8988T (cell line): Measurements from ENCODE around the gene CCDC18.
"Not testable (repeated sequence)": the region's sequence is repeated elsewhere in the genome, so short reads cannot be mapped to it uniquely, and the experiment has no call there.

ENCODE experiments used
- DNase-seq: peaks from one replicate; pipeline ENCODE4 v3.0.0; 2011

The CCDC18 gene

DNA sequence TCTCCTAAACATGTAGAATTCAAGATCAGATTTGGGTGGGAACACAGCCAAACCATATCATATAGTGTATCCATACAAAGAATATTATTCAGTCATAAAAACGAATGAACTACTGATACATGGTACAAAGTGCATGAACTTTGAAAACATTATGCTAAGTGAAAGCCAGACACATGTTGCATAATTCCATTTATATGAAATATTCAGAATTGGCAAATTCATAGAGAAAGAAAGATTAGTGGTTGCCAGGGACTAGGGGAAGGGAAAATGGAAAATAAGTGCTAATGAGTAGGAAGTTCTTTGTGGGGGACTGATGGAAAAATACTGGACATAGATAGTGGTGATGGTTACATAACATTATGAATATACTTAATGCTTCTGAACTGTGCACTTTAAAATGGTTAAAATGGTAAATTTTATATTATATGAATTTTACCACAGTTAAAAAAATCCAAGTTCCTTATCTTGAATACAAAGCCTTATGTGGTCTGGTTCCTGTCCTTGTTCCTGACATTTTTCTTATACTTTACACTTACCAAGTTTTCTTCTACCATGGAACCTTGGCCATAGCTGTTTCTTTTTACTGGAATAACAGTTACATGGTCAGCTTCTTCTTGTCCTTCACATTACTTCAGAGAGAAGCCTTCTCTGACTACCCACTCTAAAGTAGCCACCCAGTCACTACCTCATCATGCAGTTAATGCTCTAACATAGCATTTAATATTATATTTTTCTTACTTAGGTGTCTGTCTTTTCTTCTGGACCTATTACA is 64.0 kb downstream of the CCDC18 start:
- DNase-seq = no peak

DNA sequence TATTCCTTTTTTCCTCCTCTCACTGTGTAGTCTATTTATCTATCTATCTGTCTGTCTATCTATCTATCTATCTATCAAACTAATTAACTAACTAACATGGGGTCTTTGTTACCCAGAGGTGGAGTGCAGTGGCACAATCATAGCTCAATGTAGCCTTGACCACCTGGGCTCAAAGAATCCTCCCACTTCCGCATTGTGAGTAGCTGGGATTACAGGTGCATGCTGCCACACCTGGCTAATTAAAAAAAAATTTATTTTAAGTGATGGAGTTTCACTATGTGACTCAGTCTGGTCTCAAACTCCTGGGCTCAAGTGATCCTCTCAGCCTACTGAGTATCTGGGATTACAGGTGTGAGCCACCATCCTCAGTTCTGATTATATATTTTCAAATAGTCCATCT is 71.4 kb downstream of the CCDC18 start:
- DNase-seq = no peak

GRCh38 chr1:93252598-93252997 is 72.1 kb downstream of the CCDC18 start:
- DNase-seq = no peak

GRCh38 chr1:93253516-93253915 is 73.0 kb downstream of the CCDC18 start:
- no peak for DNase-seq

DNA sequence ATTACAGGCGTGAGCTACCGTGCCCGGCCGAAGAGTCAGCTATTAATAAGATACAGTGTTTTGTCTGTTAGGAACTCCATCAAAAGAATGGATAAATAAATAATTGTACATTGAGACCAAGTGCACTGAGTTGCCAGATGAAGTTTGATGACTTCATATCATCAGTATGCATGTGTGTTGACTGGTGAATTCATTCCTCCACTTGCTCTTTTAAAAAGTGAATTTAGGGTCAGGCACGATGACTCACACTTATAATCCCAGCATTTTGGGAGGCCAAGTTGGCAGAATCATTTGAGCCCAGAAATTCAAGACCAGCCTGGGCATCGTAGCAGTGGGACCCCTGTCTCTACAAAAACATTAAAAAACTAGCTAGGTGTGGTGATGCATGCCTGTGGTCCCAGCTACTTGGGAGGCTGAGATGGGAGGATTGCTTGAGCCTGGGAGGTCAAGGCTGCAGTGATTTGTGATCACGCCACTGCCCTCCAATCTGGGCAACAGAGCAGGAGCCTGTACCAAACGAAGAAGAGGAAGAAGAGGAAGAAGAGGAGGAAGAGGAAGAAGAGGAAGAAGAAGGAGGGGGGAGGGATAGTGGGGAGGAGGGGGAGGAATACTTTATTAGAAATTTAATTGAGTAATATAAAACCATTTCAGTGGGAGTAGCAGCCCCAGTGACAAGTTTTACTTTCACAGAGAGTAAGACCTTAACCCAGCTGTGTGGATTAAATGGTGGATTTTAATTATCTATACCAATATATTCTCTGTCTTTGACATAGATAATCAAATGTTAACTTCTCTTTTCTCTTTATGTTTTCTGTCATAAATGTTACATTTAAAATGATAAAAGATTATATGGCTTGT is 74.9 kb downstream of the CCDC18 start:
- DNase-seq = no peak

DNA sequence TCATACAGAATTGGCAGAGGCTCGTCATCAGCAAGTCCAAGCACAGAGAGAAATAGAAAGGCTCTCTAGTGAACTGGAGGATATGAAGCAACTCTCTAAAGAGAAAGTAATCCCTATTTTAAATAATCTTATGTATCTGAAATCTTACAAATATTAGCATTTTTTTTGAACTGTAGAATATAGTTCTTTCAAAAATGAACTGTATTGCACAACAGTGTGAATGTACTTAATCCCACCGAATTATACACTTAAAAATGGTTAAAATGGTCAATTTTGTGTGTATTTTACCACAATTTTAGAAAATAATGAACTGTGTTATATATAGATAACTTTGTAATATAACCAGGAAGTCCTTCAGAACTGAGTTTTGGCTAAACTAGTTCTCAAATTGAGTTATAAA is 75.9 kb downstream of the CCDC18 start:
- DNase-seq = no peak

DNA sequence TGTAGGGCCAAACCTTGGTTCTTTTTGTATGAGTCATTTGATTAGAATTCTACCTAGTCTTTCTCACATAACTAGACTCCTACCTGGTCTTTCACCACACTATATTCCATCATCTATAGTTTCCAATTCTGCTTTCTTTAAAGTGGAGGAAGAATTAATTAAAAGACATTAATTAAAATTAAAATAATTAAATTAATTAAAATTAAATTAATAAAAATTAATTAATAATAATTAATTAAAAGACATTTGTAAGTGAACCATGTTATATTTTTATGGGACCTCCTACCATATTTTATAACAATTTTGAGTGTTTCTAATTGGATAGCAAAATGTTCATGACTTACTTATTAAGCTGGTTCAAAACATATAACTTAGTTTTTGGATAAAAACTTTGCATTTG is 77.4 kb downstream of the CCDC18 start:
- no peak for DNase-seq

DNA sequence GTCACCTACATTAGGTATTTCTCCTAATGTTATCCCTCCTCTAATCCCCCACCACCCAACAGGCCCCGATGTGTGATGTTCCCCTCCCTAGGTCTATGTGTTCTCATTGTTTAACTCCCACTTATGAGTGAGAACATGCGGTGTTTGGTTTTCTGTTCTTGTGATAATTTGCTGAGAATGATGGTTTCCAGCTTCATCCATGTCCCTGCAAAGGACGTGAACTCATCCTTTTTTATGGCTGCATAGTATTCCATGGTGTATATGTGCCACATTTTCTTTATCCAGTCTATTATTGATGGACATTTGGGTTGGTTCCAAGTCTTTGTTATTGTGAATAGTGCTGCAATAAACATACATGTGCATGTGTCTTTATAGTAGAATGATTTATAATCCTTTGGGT is 80.2 kb downstream of the CCDC18 start:
- DNase-seq = not testable (repeated sequence)

- DNase-seq = no peak
Observed at GRCh38 chr1:93262645-93263044, 82.1 kb downstream of the CCDC18 start.

GRCh38 chr1:93268888-93269287 is 88.4 kb downstream of the CCDC18 start:
- DNase-seq = not testable (repeated sequence)

GRCh38 chr1:93275262-93275633 is 94.7 kb downstream of the CCDC18 start:
- not testable (repeated sequence) for DNase-seq

- DNase-seq = no peak
Observed at GRCh38 chr1:93275634-93276295, 95.2 kb downstream of the CCDC18 start.

- DNase-seq = not testable (repeated sequence)
Observed at GRCh38 chr1:93277530-93277929, 97.0 kb downstream of the CCDC18 start.

GRCh38 chr1:93283496-93283895 is 103.0 kb downstream of the CCDC18 start:
- DNase-seq = no peak

- no peak for DNase-seq
Observed at GRCh38 chr1:93288558-93288957, 108.0 kb downstream of the CCDC18 start.

DNA sequence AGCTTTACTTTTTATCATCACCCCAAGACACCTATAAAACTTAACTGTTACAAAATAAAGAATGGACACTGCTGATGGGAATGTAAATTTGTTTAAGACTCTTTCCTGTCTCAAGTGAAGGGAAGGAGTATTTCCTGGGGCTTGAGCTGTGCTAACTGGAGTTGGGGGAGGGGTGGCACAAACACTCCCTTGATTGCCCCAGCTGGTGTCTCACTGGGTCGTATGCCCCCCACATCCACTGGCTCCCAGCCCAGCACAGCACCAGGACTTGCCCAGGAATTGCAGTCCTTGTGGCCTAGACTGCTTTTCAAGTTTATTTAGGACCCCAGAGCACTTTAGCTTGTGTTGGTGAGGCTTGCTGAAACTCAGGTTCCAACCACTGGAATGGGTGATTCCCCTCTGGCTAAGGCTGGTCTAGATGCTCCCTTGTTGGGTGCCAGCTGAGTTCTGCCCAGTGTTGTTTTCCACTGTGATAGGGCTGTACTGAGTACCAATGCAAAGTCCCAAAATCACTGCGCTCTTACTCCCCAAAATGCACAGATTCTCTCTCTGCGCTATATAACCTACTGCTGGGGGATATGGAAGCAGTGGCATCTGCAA is 116.1 kb downstream of the CCDC18 start:
- DNase-seq = no peak

DNA sequence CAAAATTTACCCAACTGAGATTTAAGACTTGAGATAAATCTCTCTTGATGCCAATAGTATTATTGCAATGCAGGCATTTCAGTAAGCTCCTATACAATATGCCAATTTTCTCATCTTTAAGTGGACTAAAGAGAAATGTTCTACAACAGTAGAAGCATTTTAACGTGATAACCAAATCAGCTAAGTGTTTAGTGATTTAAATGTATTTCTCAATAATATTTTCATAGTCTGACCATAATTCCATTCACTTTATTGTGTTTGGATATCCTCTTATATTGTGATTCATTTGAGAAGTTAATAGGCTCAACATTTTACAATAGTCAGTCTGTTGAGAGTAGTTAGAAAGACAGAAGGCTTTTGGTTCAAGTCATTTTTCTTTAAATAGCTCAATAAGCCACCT is 120.6 kb downstream of the CCDC18 start:
- DNase-seq = no peak

- DNase-seq = no peak
Observed at GRCh38 chr1:93302078-93302477, 121.6 kb downstream of the CCDC18 start.

GRCh38 chr1:93304716-93305138 is 124.2 kb downstream of the CCDC18 start:
- DNase-seq = no peak

DNA sequence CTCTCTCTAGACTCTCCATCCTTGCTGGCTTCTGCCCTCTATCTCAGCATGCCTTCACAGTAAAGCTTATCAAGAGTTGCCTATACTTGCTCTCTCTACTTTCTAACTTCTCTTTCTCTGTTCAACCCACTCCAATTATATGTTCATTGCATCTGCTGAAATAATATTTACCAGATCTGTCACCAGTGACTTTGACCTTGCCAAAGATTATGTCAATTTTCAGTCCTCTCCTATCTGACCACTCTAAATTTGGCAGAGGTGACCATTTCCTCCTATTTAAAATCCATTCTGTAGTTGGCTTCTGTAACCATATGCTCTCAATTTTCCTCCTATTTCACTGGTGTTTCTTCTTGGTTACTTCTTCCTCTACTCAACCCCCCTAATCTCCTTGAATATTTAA is 126.4 kb downstream of the CCDC18 start:
- no peak for DNase-seq

DNA sequence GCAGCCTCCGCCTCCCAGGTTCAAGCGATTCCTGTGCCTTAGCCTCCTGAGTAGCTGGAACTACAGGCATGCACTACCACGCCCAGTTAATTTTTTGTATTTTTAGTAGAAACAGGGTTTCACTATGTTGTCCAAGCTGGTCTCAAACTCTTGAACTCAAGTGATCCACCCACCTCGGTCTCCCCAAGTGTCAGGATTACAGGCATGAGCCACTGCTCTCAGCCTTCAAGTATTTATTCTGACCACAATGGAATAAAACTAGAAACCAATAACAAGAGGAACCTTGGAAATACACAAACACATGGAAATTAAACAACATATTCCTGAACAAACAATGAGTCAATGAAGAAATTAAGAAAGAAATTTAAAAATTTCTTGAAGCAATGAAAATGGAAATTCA is 132.5 kb downstream of the CCDC18 start:
- DNase-seq = no peak

- DNase-seq = no peak
Observed at GRCh38 chr1:93317207-93317606, 136.7 kb downstream of the CCDC18 start.

DNA sequence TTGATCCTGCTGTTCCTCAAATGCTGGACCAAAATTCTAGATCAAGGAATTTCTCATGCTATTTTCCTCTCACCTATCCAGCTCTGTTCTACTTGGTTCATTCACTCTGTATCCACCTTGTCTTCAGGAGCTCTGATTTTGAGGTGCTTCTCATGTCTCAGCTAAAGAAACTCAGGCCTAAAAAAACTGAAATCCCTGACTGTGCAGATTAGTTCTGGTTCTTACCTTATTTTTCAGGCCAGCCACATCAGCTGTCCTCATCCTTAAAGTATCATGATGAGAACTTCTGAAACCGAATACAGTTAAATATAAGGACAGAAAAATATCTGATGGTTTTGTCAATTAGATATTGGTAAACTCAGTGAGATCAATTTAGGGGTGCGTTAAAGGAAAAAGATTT is 137.4 kb downstream of the CCDC18 start:
- DNase-seq = no peak
